GM18951 (cell line): ENCODE results near the gene TMEM59L.

ENCODE experiments used
- POLR2A ChIP-seq: IDR thresholded peaks from 4 replicates; pipeline ENCODE4 v1.6.1; 2011; ENCODE audit warnings: mild to moderate bottlenecking; ENCODE audit not compliant: insufficient read length, insufficient read depth; ENCODE audit errors: extremely low read depth
- in situ Hi-C: fragments of 300-500 bp; cut with MboI; formaldehyde crosslinking; loops from one replicate; pipeline ENCODE4 v1.12.0; 2022; ENCODE audit warnings: low sequenced_read_pairs, mixed read lengths, inconsistent platforms; ENCODE audit not compliant: unreplicated experiment

TMEM59L gene

GRCh38 chr19:18669524-18669817 is 56.8 kb downstream of the TMEM59L start:
- TF ChIP-seq POLR2A: no peak
- in situ Hi-C loops: no loop called here

- in situ Hi-C loops: no loop called here
Observed at GRCh38 chr19:18669883-18670282, 57.2 kb downstream of the TMEM59L start.

GRCh38 chr19:18670312-18670711 is 57.6 kb downstream of the TMEM59L start:
- in situ Hi-C loops: no loop called here
- no peak for TF ChIP-seq POLR2A

More at GRCh38 chr19:18669883-18670282, 57.2 kb downstream of the TMEM59L start:
- no peak for TF ChIP-seq POLR2A
